Fibroblast of skin of abdomen (primary cell): Measurements from ENCODE around the gene OR12D1. TPM values are rescaled to one million over a fixed set of nuclear protein-coding genes. Genes with fewer than 3 reads are reported as not detected.
"Not testable (repeated sequence)": the region's sequence is repeated elsewhere in the genome, so short reads cannot be mapped to it uniquely, and the experiment has no call there.

Experiments
- DNase-seq: peaks from one replicate; pipeline ENCODE4 v3.0.0-alpha.2; 2013
- polyA plus RNA-seq, 2 experiments: library from polyadenylated mRNA; unstranded; fragments of 120-200 nt; gene quantifications; one replicate each; pipeline ENCODE4 v1.2.1, GENCODE V29; 2013; ENCODE audit not compliant: insufficient read length in 2 of 2

OR12D1 gene
- polyA plus RNA-seq (2013, experiment 1 of 2; ENCODE audit: insufficient read length) = not detected
- not detected for polyA plus RNA-seq (2013, experiment 2 of 2; ENCODE audit: insufficient read length)

GRCh38 chr6:29414588-29414987 lies at the start of gene OR12D1:
OR12D1 (plus strand) TSS chr6:29414928.
- DNase-seq = no peak

GRCh38 chr6:29368765-29369164 lies 46.0 kb upstream of the OR12D1 start, which contains the start of gene OR5V1:
OR5V1 (minus strand) TSS chr6:29368865; CDS start chr6:29356195, 12,670 bp downstream.
- no peak for DNase-seq

GRCh38 chr6:29375191-29375590 lies 39.5 kb upstream of the OR12D1 start, which contains the start of gene OR12D3:
OR12D3 (minus strand) TSS chr6:29375291; CDS start chr6:29375287, 4 bp downstream.
- no peak for DNase-seq

GRCh38 chr6:29376003-29376402 lies 38.7 kb upstream of the OR12D1 start:
- DNase-seq = no peak

GRCh38 chr6:29388533-29388932 lies 26.2 kb upstream of the OR12D1 start:
- DNase-seq = no peak

GRCh38 chr6:29395331-29395730 lies 19.4 kb upstream of the OR12D1 start, which contains the start of gene OR12D2:
OR12D2 (plus strand) TSS chr6:29395631; CDS start chr6:29396700, 1,069 bp downstream.
- no peak for DNase-seq

GRCh38 chr6:29399525-29399924 lies 15.2 kb upstream of the OR12D1 start:
- DNase-seq = no peak

GRCh38 chr6:29403801-29404200 lies 10.9 kb upstream of the OR12D1 start:
- no peak for DNase-seq

- DNase-seq = no peak
Measured at GRCh38 chr6:29419516-29419915, 4.8 kb downstream of the OR12D1 start.

- DNase-seq = no peak
Measured at GRCh38 chr6:29424168-29424567, 9.4 kb downstream of the OR12D1 start.

GRCh38 chr6:29424575-29424974 lies 9.8 kb downstream of the OR12D1 start:
- no peak for DNase-seq

- DNase-seq = no peak
Measured at GRCh38 chr6:29425075-29425474, 10.3 kb downstream of the OR12D1 start.

GRCh38 chr6:29426654-29427053 lies 11.9 kb downstream of the OR12D1 start:
- DNase-seq = no peak

- DNase-seq = not testable (repeated sequence)
Measured at GRCh38 chr6:29436730-29437129, 22.0 kb downstream of the OR12D1 start.

GRCh38 chr6:29439006-29439405 lies 24.3 kb downstream of the OR12D1 start, which contains the start of gene OR10C1:
OR10C1 (plus strand) TSS chr6:29439306; CDS start chr6:29440016, 710 bp downstream.
- DNase-seq = no peak

- DNase-seq = no peak
Measured at GRCh38 chr6:29442719-29443118, 28.0 kb downstream of the OR12D1 start.

GRCh38 chr6:29444031-29444430 lies 29.3 kb downstream of the OR12D1 start:
- not testable (repeated sequence) for DNase-seq

GRCh38 chr6:29447670-29448069 lies 32.9 kb downstream of the OR12D1 start:
- DNase-seq = no peak

- DNase-seq = no peak
Measured at GRCh38 chr6:29451471-29452193, 36.9 kb downstream of the OR12D1 start.

GRCh38 chr6:29456971-29457370 lies 42.2 kb downstream of the OR12D1 start, which contains the start of the genes OR11A1 and OR2H1:
OR11A1 (minus strand) TSS chr6:29457071; CDS start chr6:29427641, 29,430 bp downstream.
OR2H1 (plus strand) TSS chr6:29457155; CDS start chr6:29461770, 4,615 bp downstream.
- DNase-seq = no peak

GRCh38 chr6:29461021-29461814 lies 46.5 kb downstream of the OR12D1 start:
- DNase-seq = no peak

GRCh38 chr6:29462022-29462421 lies 47.3 kb downstream of the OR12D1 start:
- DNase-seq = no peak

- DNase-seq = no peak
Measured at GRCh38 chr6:29465279-29465678, 50.6 kb downstream of the OR12D1 start.
